GM23338 (cell line): ENCODE results near the gene KARS1. TPM values are rescaled to one million over a fixed set of nuclear protein-coding genes. Genes with fewer than 3 reads are reported as not detected.

ENCODE experiments used
- ATAC-seq: fragments of 200-7000 bp; cut with Tn5 transposase; 3 replicates; pipeline ENCODE4 v1.9.1; 2020
- DNase-seq: peaks from one replicate; pipeline ENCODE4 v3.0.0-alpha.2; 2015; ENCODE audit warnings: low spot score
- H2AFZ ChIP-seq: fragments of 200-600 bp; sonication (generic); 2 replicates; pipeline ENCODE4 v1.8.0; 2016; ENCODE audit warnings: antibody characterized with exemption, mild to moderate bottlenecking, moderate library complexity
- H3F3A ChIP-seq: fragments of 200-600 bp; sonication (generic); replicated peaks from 2 replicates; pipeline ENCODE4 v1.8.0; 2017; ENCODE audit warnings: antibody characterized with exemption, mixed run types, low read depth
- H3K27ac ChIP-seq: fragments of 200-600 bp; sonication (generic); 2 replicates; pipeline ENCODE4 v1.6.1; 2016; ENCODE audit warnings: low read depth
- H3K27me3 ChIP-seq: fragments of 200-600 bp; sonication (generic); 2 replicates; pipeline ENCODE4 v1.8.0; 2016; ENCODE audit warnings: mild to moderate bottlenecking, mixed run types, moderate library complexity; ENCODE audit not compliant: insufficient read depth
- H3K36me3 ChIP-seq: fragments of 200-600 bp; sonication (generic); 2 replicates; pipeline ENCODE4 v1.8.0; 2016; ENCODE audit warnings: mild to moderate bottlenecking; ENCODE audit not compliant: insufficient read depth
- H3K4me1 ChIP-seq: fragments of 200-600 bp; sonication (generic); 2 replicates; pipeline ENCODE4 v1.8.0; 2016; ENCODE audit warnings: mild to moderate bottlenecking, moderate library complexity; ENCODE audit not compliant: insufficient read depth
- H3K4me2 ChIP-seq: fragments of 200-600 bp; sonication (generic); 2 replicates; pipeline ENCODE4 v1.7.1; 2017; ENCODE audit warnings: mixed run types
- H3K4me3 ChIP-seq: fragments of 200-600 bp; sonication (generic); 2 replicates; pipeline ENCODE4 v1.6.1; 2016; ENCODE audit warnings: mixed run types
- H3K79me2 ChIP-seq: fragments of 200-600 bp; sonication (generic); replicated peaks from 2 replicates; pipeline ENCODE4 v1.8.0; 2017; ENCODE audit warnings: mild to moderate bottlenecking; ENCODE audit not compliant: insufficient read depth
- H3K9me2 ChIP-seq: fragments of 200-600 bp; sonication (generic); 2 replicates; pipeline ENCODE4 v1.8.0; 2017; ENCODE audit not compliant: insufficient read depth
- H4K20me1 ChIP-seq: fragments of 200-600 bp; sonication (generic); replicated peaks from 2 replicates; pipeline ENCODE4 v1.8.0; 2017; ENCODE audit warnings: mild to moderate bottlenecking; ENCODE audit not compliant: insufficient read depth
- H3K27ac Mint-ChIP-seq: 2 replicates; pipeline ENCODE4 v1.8.0; 2020; ENCODE audit warnings: inconsistent platforms, mild to moderate bottlenecking, moderate library complexity, mixed read lengths
- H3K27me3 Mint-ChIP-seq: 3 replicates; pipeline ENCODE4 v1.8.0; 2022; ENCODE audit warnings: low read depth, mild to moderate bottlenecking, moderate library complexity, mixed read lengths, inconsistent platforms; ENCODE audit not compliant: insufficient read depth, poor library complexity
- H3K36me3 Mint-ChIP-seq: 3 replicates; pipeline ENCODE4 v1.8.0; 2021; ENCODE audit warnings: low read depth, mild to moderate bottlenecking, inconsistent platforms, moderate library complexity, mixed read lengths
- H3K4me1 Mint-ChIP-seq: 3 replicates; pipeline ENCODE4 v1.8.0; 2020; ENCODE audit warnings: mild to moderate bottlenecking, inconsistent platforms, mixed read lengths
- H3K4me3 Mint-ChIP-seq: 3 replicates; pipeline ENCODE4 v1.8.0; 2021; ENCODE audit warnings: moderate library complexity, mild to moderate bottlenecking, inconsistent platforms, mixed read lengths
- H3K9me3 Mint-ChIP-seq: 3 replicates; pipeline ENCODE4 v1.8.0; 2020; ENCODE audit warnings: moderate library complexity, mild to moderate bottlenecking, inconsistent platforms, mixed read lengths
- CREB1 ChIP-seq: fragments of 250-450 bp; sonication (Bioruptor Pico); IDR thresholded peaks from 2 replicates; pipeline ENCODE4 v1.5.0; 2020; ENCODE audit warnings: low read depth, mild to moderate bottlenecking, moderate library complexity
- CTCF ChIP-seq, 2 experiments: fragments of 200-600 bp in 1 of 2; sonication (generic) in 1 of 2; conservative IDR thresholded peaks; 2 replicates each; pipeline versions ENCODE4 v1.5.1 to v1.6.1; 2016 to 2017; ENCODE audit warnings: antibody characterized with exemption in 2 of 2, low read depth in 2 of 2, mild to moderate bottlenecking in 2 of 2, moderate library complexity in 1 of 2
- ETS1 ChIP-seq: IDR thresholded peaks from 2 replicates; pipeline ENCODE4 v1.6.1; 2016; ENCODE audit warnings: antibody characterized with exemption
- EZH2 ChIP-seq: fragments of 200-600 bp; sonication (generic); IDR thresholded peaks from one replicate; pipeline ENCODE4 v1.8.0; 2017; ENCODE audit warnings: antibody characterized with exemption, mild to moderate bottlenecking, low read depth; ENCODE audit not compliant: unreplicated experiment
- EZH2phosphoT487 ChIP-seq: fragments of 200-600 bp; sonication (generic); IDR thresholded peaks from one replicate; pipeline ENCODE4 v1.8.1; 2018; ENCODE audit warnings: antibody characterized with exemption; ENCODE audit not compliant: unreplicated experiment
- JUNB ChIP-seq: IDR thresholded peaks from one replicate; pipeline ENCODE4 v1.6.1; 2016; ENCODE audit warnings: antibody characterized with exemption; ENCODE audit not compliant: unreplicated experiment
- NANOG ChIP-seq: IDR thresholded peaks from 2 replicates; pipeline ENCODE4 v1.6.1; 2016; ENCODE audit warnings: antibody characterized with exemption, borderline replicate concordance
- POLR2AphosphoS5 ChIP-seq: IDR thresholded peaks from 2 replicates; pipeline ENCODE4 v1.6.1; 2016; ENCODE audit warnings: antibody characterized with exemption, low read depth
- REST ChIP-seq: IDR thresholded peaks from one replicate; pipeline ENCODE4 v1.6.1; 2018; ENCODE audit warnings: antibody characterized with exemption; ENCODE audit not compliant: unreplicated experiment
- STAT1 ChIP-seq: IDR thresholded peaks from one replicate; pipeline ENCODE4 v1.6.1; 2016; ENCODE audit warnings: antibody characterized with exemption; ENCODE audit not compliant: unreplicated experiment
- ZNF114 ChIP-seq: fragments of 250-450 bp; sonication (Bioruptor Pico); IDR thresholded peaks from 2 replicates; pipeline ENCODE4 v1.5.0; 2020; ENCODE audit warnings: mild to moderate bottlenecking, moderate library complexity
- ZNF462 ChIP-seq: fragments of 250-450 bp; sonication (Bioruptor Pico); IDR thresholded peaks from 2 replicates; pipeline ENCODE4 v1.5.0; 2020; ENCODE audit warnings: mild to moderate bottlenecking, moderate library complexity
- polyA plus RNA-seq: library from polyadenylated mRNA; unstranded; fragments of >200 nt; fragmentation: Nextera tagmentation; extraction: Ambion mirVana; gene quantifications from 2 replicates; pipeline ENCODE4 v1.2.1, GENCODE V29; 2016
- total RNA-seq: library from RNA; depleted of rRNA; stranded (reverse); fragments of >200 nt; shearing (Covaris generic); gene quantifications from 2 replicates; pipeline ENCODE4 v1.2.3, GENCODE V29; 2014

Gene KARS1
- total and polyA plus RNA-seq, 2 experiments from 2014 or later: 220 to 229 TPM

GRCh38 chr16:75578725-75579124, 68.7 kb downstream of the KARS1 start:
- Histone ChIP-seq H3K36me3 (peaks cover 22% of the 10 kb centered on the region), H3K9me2 (no peaks in the 10 kb centered on the region), H3K4me1 (peaks cover 18% of the 10 kb centered on the region), H3F3A (0 out of 2 replicates have a peak, but pooled peaks cover 8% of the 10 kb centered on the region), H2AFZ (no peak overlapping the region), H3K79me2 (no peaks in the 10 kb centered on the region; the same call in 1 of the 2 replicates), H3K27me3 (no peaks in the 10 kb centered on the region), H3K27ac (peak overlapping the region; percentile 59; the same call in 1 of the 2 replicates), H3K4me3 (no peak overlapping the region), H3K4me2 (no peak overlapping the region), H4K20me1 (peaks cover 21% of the 10 kb centered on the region)
- Mint-ChIP-seq H3K27ac (no peak overlapping the region), H3K4me1 (peaks cover 16% of the 10 kb centered on the region), H3K4me3 (no peak overlapping the region), H3K27me3 (no peaks in the 10 kb centered on the region), H3K36me3 (peaks cover 46% of the 10 kb centered on the region), H3K9me3 (no peaks in the 10 kb centered on the region)
- no peak for ATAC-seq
- DNase-seq: no peak
- TF ChIP-seq NANOG (no peak), CTCF (conservative IDR thresholded peaks at IDR 0.05; ENCODE audit: low read depth in 2 of 2) (no peak), JUNB (no peak), STAT1 (no peak), CREB1 (no peak), POLR2AphosphoS5 (no peak), ETS1 (no peak), REST (no peak), ZNF114 (CRISPR knock-in tag) (no peak), EZH2phosphoT487 (no peak), ZNF462 (CRISPR knock-in tag) (no peak), EZH2 (no peak)
